ENCODE results near the gene PPIL4. TPM values are rescaled to one million over a fixed set of nuclear protein-coding genes. Genes with fewer than 3 reads are reported as not detected.

PPIL4 gene
- total RNA-seq, 2 donors from 2014 or later, result 23.4 to 27.2 TPM

- DNase-seq (ENCODE audit: low spot score), result no peak
- no peak for TF ChIP-seq POLR2AphosphoS5 (IDR thresholded peaks at IDR 0.05)
- TF ChIP-seq CTCF (IDR thresholded peaks at IDR 0.05), result no peak
- TF ChIP-seq POLR2A (IDR thresholded peaks at IDR 0.05), result no peak
- peaks cover 0 to 6% of the 10 kb centered on the region in 2 donors for H3K36me3 ChIP-seq
Observed at GRCh38 chr6:149580880-149581279, 35.0 kb upstream of the PPIL4 start.

GRCh38 chr6:149567945-149568585 lies 22.2 kb upstream of the PPIL4 start:
- Histone ChIP-seq H3K4me1 (replicated peaks) (no peaks in the 10 kb centered on the region), H3K36me3 (no peaks in the 10 kb centered on the region), H3K9me3 (no peaks in the 10 kb centered on the region), H3K27ac (no peak overlapping the region), H3K4me3 (no peak overlapping the region), H3K27me3 (replicated peaks; ENCODE audit: insufficient read depth) (no peaks in the 10 kb centered on the region)
- 88% methylated on average over 7 of the region's 7 CpGs for WGBS
- intact Hi-C loops (cut with DNase I), result loop anchor here (10.0 kb wide), 4 partner anchors 77 to 357 kb away; partner anchors contain the start of genes KATNA1, LATS1, LRP11 and RAET1G
- no peak for DNase-seq (ENCODE audit: low spot score)
- TF ChIP-seq POLR2A (IDR thresholded peaks at IDR 0.05) (no peak), CTCF (IDR thresholded peaks at IDR 0.05) (no peak), POLR2AphosphoS5 (IDR thresholded peaks at IDR 0.05) (no peak)

More at GRCh38 chr6:149580880-149581279, 35.0 kb upstream of the PPIL4 start:
- WGBS, result 98% methylated on average over 5 of the region's 5 CpGs
- Histone ChIP-seq H3K9me3 (no peaks in the 10 kb centered on the region), H3K4me3 (no peak overlapping the region), H3K27me3 (replicated peaks; ENCODE audit: insufficient read depth) (no peaks in the 10 kb centered on the region), H3K4me1 (replicated peaks) (no peaks in the 10 kb centered on the region), H3K27ac (no peak overlapping the region)
- intact Hi-C loops (cut with DNase I), result no loop called here

GRCh38 chr6:149567194-149567586 lies 21.3 kb upstream of the PPIL4 start:
- H3K4me1 ChIP-seq (replicated peaks), result no peaks in the 10 kb centered on the region
- peak overlapping the region; percentile 79 to 94 for H3K4me3 ChIP-seq
- no peaks in the 10 kb centered on the region for H3K9me3 ChIP-seq
- no peak for DNase-seq (ENCODE audit: low spot score)
- intact Hi-C loops (cut with DNase I), result loop anchor here (10.0 kb wide), 4 partner anchors 78 to 358 kb away; partner anchors contain the start of genes KATNA1, LATS1, LRP11 and RAET1G
- WGBS, result 34% methylated on average over 12 of the region's 12 CpGs
- H3K27me3 ChIP-seq (replicated peaks; ENCODE audit: insufficient read depth), result no peaks in the 10 kb centered on the region
- no peaks in the 10 kb centered on the region for H3K36me3 ChIP-seq
- H3K27ac ChIP-seq, result peak overlapping the region in 1 of 2 donors; percentile 92
- TF ChIP-seq POLR2AphosphoS5 (IDR thresholded peaks at IDR 0.05), result no peak

GRCh38 chr6:149566410-149567193 lies 20.8 kb upstream of the PPIL4 start:
- peak; percentile 48 for DNase-seq (ENCODE audit: low spot score)
- no peaks in the 10 kb centered on the region for H3K9me3 ChIP-seq
- no peak for TF ChIP-seq POLR2AphosphoS5 (IDR thresholded peaks at IDR 0.05)
- TF ChIP-seq POLR2A (IDR thresholded peaks at IDR 0.05), result peak; percentile 75
- peak overlapping the region; percentile 88 to 92 for H3K27ac ChIP-seq
- intact Hi-C loops (cut with DNase I), result loop anchor here (10.0 kb wide), 4 partner anchors 78 to 358 kb away; partner anchors contain the start of genes KATNA1, LATS1, LRP11 and RAET1G
- H3K4me3 ChIP-seq, result peak overlapping the region; percentile 79 to 94
- H3K36me3 ChIP-seq, result no peaks in the 10 kb centered on the region
- H3K27me3 ChIP-seq (replicated peaks; ENCODE audit: insufficient read depth), result no peaks in the 10 kb centered on the region
- under 1% methylated on average over 38 of the region's 81 CpGs for WGBS
- H3K4me1 ChIP-seq (replicated peaks), result no peaks in the 10 kb centered on the region

GRCh38 chr6:149565527-149566409 lies 19.9 kb upstream of the PPIL4 start, which contains the start of gene GINM1:
Gene GINM1 (plus strand): TSS chr6:149566375. CDS start chr6:149566415, 40 bp downstream.
- H3K4me3 ChIP-seq, result peak within 1 kb of the TSS; percentile 79 to 94
- whole genome bisulfite sequencing, result 1% methylated on average over 54 of the region's 59 CpGs
- intact Hi-C loops (cut with DNase I), result loop anchor here (10.0 kb wide), 4 partner anchors 79 to 359 kb away; partner anchors contain the start of genes KATNA1, LATS1, LRP11 and RAET1G
- H3K27ac ChIP-seq, result peak within 1 kb of the TSS; percentile 88 to 92
- H3K4me1 ChIP-seq (replicated peaks), result no peaks in the 10 kb centered on the region
- DNase-seq (ENCODE audit: low spot score), result peak; percentile 90
- peak; percentile 72 for TF ChIP-seq POLR2AphosphoS5 (IDR thresholded peaks at IDR 0.05)
- TF ChIP-seq POLR2A (IDR thresholded peaks at IDR 0.05), result no peak
- TF ChIP-seq CTCF (IDR thresholded peaks at IDR 0.05), result peak in 3 of 4 experiments; percentile 44 to 68 (median 64)
- H3K27me3 ChIP-seq (replicated peaks; ENCODE audit: insufficient read depth), result no peaks in the 10 kb centered on the region
- H3K9me3 ChIP-seq, result no peaks in the 10 kb centered on the region
- no peaks in the 10 kb centered on the region for H3K36me3 ChIP-seq
